ENCODE data around the gene TTC7B.

TTC7B gene

GRCh38 chr14:90715993-90716392, 100.2 kb downstream of the TTC7B start:
- ChIA-PET CTCF (interaction anchor here (0.6 to 0.7 kb wide), 2 partner anchors 18 to 188 kb away, joined by 3 read pairs; no protein-coding TSS in a partner anchor), POLR2A (no interaction called here)
- DNase-seq (ENCODE audit: low read depth, low spot score): no peak
- TF ChIP-seq CTCF (IDR thresholded peaks at IDR 0.05; ENCODE audit: insufficient read depth, low read length, missing control alignments): no peak
- H3K4me3 ChIP-seq (ENCODE audit: low read depth, low read length): no peak overlapping the region

- TF ChIP-seq CTCF (IDR thresholded peaks at IDR 0.05; ENCODE audit: insufficient read depth, low read length, missing control alignments): no peak
- DNase-seq (ENCODE audit: low read depth, low spot score): no peak
- ChIA-PET CTCF (interaction anchor here (1.6 to 5.0 kb wide), 2 partner anchors 18 to 312 kb away, joined by 4 to 36 read pairs; no protein-coding TSS in a partner anchor), POLR2A (no interaction called here)
- H3K4me3 ChIP-seq (ENCODE audit: low read depth, low read length): no peak overlapping the region
Measured at GRCh38 chr14:90715495-90715894, 100.7 kb downstream of the TTC7B start.

GRCh38 chr14:90714811-90715210, 101.4 kb downstream of the TTC7B start:
- no peak for DNase-seq (ENCODE audit: low read depth, low spot score)
- ChIA-PET CTCF (interaction anchor here (1.6 to 5.0 kb wide), 2 partner anchors 17 to 311 kb away, joined by 4 to 36 read pairs; no protein-coding TSS in a partner anchor), POLR2A (no interaction called here)
- no peak for TF ChIP-seq CTCF (IDR thresholded peaks at IDR 0.05; ENCODE audit: insufficient read depth, low read length, missing control alignments)
- H3K4me3 ChIP-seq (ENCODE audit: low read depth, low read length): no peak overlapping the region

- CTCF ChIA-PET: interaction anchor here (1.3 to 2.3 kb wide), 4 partner anchors 8 to 305 kb away, joined by 4 to 9 read pairs (median 6); no protein-coding TSS in a partner anchor
- H3K4me3 ChIP-seq (ENCODE audit: low read depth, low read length): no peak overlapping the region
- no peak for TF ChIP-seq CTCF (IDR thresholded peaks at IDR 0.05; ENCODE audit: insufficient read depth, low read length, missing control alignments)
- DNase-seq (ENCODE audit: low read depth, low spot score): no peak
- POLR2A ChIA-PET: no interaction called here
Measured at GRCh38 chr14:90704738-90705392, 111.4 kb downstream of the TTC7B start.

- POLR2A ChIA-PET: no interaction called here
Measured at GRCh38 chr14:90703841-90704737, 112.1 kb downstream of the TTC7B start.

More at GRCh38 chr14:90703841-90704737, 112.1 kb downstream of the TTC7B start:
- H3K4me3 ChIP-seq (ENCODE audit: low read depth, low read length): no peak overlapping the region
- CTCF ChIA-PET: interaction anchor here (0.8 to 2.3 kb wide), 5 partner anchors 7 to 304 kb away, joined by 3 to 9 read pairs (median 4); no protein-coding TSS in a partner anchor
- DNase-seq (ENCODE audit: low read depth, low spot score): no peak
- no peak for TF ChIP-seq CTCF (IDR thresholded peaks at IDR 0.05; ENCODE audit: insufficient read depth, low read length, missing control alignments)
